BJ (cell line): Measurements from ENCODE around the gene BUD23. TPM values are rescaled to one million over a fixed set of nuclear protein-coding genes. Genes with fewer than 3 reads are reported as not detected.
A peak's percentile ranks its signal among the peaks of the same experiment; 100 is the strongest.

ENCODE experiments used
- CTCF ChIA-PET: fragments of 350-600 bp; formaldehyde crosslinking; extraction: SDS; loops from one replicate; lab custom pipeline; 2021; ENCODE audit warnings: antibody characterized with exemption, inconsistent platforms; lab: Yijun Ruan, JAX
- POLR2A ChIA-PET: fragments of 300-600 bp; sonication (Branson Sonifier 250); formaldehyde crosslinking; extraction: SDS; loops from one replicate; lab custom pipeline; 2021; ENCODE audit warnings: antibody characterized with exemption; lab: Charles Lee
- DNase-seq: peaks from one replicate; pipeline ENCODE4 v3.0.0-alpha.2; 2011; ENCODE audit warnings: low read depth
- H3K27me3 ChIP-seq: 2 replicates; pipeline ENCODE4 v1.6.0; 2011; ENCODE audit warnings: low read length; ENCODE audit not compliant: control insufficient read depth, insufficient read depth
- H3K36me3 ChIP-seq: 2 replicates; pipeline ENCODE4 v1.5.1; 2011; ENCODE audit warnings: low read length; ENCODE audit not compliant: control insufficient read depth, insufficient read depth
- H3K4me3 ChIP-seq: 2 replicates; pipeline ENCODE4 v1.5.1; 2011; ENCODE audit warnings: low read depth, mild to moderate bottlenecking, control low read depth, low read length
- polyA plus RNA-seq: library from polyadenylated mRNA; depleted of rRNA; stranded (reverse); fragments of >200 nt; gene quantifications from 2 replicates; pipeline ENCODE4 v1.2.3, GENCODE V29; 2011
- TF ChIP-seq, protein P1 (sequence below): IDR thresholded peaks from 2 replicates; pipeline ENCODE4 v1.5.1; 2011; ENCODE audit warnings: low read depth, mild to moderate bottlenecking, control low read depth, inconsistent platforms, low read length, moderate library complexity; ENCODE audit not compliant: insufficient read depth

The BUD23 gene
- polyA plus RNA-seq, 1 experiment: 69.8 TPM

DNA sequence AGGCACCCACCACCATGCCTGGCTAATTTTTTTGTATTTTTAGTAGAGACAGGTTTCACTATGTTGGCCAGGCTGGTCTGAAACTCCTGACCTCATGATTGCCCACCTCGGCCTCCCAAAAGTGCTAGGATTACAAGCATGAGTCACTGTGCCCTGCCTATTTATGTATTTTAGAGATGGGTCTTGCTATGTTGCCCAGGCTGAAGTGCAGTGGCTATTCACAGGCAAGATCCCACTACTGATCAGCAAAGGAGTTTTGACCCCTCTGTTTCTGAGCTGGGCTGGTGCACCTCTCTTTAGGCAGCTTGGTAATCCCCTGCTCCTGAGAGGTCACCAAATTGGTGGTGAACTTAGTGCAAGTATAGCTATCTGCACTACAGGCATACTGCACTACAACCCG is 49.0 kb downstream of the BUD23 start:
- H3K27me3 ChIP-seq: no peaks in the 10 kb centered on the region
- CTCF ChIA-PET: interaction anchor here (0.6 to 8.7 kb wide), 3 partner anchors 13 to 126 kb away, joined by 3 to 92 read pairs (median 4); no protein-coding TSS in a partner anchor
- peaks cover 4% of the 10 kb centered on the region for H3K36me3 ChIP-seq
- POLR2A ChIA-PET: interaction anchor here (0.8 kb wide), 1 partner anchor 17 kb away, joined by 6 read pairs; no protein-coding TSS in a partner anchor
- TF ChIP-seq, protein P1, sequence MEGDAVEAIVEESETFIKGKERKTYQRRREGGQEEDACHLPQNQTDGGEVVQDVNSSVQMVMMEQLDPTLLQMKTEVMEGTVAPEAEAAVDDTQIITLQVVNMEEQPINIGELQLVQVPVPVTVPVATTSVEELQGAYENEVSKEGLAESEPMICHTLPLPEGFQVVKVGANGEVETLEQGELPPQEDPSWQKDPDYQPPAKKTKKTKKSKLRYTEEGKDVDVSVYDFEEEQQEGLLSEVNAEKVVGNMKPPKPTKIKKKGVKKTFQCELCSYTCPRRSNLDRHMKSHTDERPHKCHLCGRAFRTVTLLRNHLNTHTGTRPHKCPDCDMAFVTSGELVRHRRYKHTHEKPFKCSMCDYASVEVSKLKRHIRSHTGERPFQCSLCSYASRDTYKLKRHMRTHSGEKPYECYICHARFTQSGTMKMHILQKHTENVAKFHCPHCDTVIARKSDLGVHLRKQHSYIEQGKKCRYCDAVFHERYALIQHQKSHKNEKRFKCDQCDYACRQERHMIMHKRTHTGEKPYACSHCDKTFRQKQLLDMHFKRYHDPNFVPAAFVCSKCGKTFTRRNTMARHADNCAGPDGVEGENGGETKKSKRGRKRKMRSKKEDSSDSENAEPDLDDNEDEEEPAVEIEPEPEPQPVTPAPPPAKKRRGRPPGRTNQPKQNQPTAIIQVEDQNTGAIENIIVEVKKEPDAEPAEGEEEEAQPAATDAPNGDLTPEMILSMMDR: no peak
- DNase-seq: no peak
- H3K4me3 ChIP-seq: no peak overlapping the region

DNA sequence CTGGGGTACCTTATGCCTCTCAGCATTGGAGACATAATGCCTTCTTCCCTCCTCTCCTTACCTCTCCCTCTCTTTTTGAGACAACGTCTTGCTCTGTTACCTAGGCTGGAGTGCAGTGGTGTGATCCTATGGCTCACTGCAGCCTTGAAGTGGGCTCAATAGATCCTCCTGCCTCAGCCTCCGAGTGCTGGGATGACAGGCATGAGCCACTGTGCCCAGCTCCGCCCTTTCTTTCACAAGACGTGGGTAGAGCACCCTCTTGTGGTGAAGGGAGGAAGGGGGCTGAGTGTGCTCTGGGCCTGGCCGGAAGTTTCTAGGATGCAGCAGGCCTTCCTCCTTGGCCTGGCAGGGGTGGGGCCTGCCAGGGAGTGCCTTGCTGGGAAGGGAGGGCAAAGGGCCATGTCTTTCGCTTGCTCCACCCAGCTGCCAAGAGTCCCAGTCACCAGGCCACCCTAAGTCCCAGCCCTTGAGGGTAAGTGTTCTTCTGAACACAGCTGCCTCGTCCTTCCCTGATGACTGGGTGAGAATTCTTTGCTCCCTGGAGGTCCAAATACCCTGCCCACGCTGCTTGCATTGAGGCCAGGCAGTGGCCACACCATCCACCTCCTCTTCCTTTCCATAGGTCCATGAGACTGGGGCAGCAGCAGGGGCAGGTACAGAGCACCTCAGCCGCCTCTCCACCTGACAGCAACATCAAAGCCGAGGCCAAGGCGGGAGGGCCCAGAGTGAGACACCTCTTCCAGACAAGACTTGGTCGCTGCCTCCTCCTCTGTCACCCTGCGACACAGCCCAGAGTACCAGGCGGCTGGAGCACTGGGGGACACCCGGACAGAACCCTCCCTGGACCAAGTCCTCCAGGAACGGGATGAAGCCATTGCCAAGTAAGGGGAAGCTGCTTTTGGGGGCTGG is 51.5 kb downstream of the BUD23 start:
- ChIA-PET POLR2A (interaction anchor here (0.5 to 0.6 kb wide), 2 partner anchors 140 to 214 kb away, joined by 3 to 4 read pairs; no protein-coding TSS in a partner anchor), CTCF (interaction anchor here (0.7 to 8.7 kb wide), 23 partner anchors 8 to 411 kb away, joined by 3 to 92 read pairs (median 3); partner anchors contain the start of genes STX1A and VPS37D)
- TF ChIP-seq, protein P1: peak; percentile 94
- peak; percentile 52 for DNase-seq
- H3K4me3 ChIP-seq: no peak overlapping the region
- H3K36me3 ChIP-seq: peaks cover 4% of the 10 kb centered on the region
- no peaks in the 10 kb centered on the region for H3K27me3 ChIP-seq

DNA sequence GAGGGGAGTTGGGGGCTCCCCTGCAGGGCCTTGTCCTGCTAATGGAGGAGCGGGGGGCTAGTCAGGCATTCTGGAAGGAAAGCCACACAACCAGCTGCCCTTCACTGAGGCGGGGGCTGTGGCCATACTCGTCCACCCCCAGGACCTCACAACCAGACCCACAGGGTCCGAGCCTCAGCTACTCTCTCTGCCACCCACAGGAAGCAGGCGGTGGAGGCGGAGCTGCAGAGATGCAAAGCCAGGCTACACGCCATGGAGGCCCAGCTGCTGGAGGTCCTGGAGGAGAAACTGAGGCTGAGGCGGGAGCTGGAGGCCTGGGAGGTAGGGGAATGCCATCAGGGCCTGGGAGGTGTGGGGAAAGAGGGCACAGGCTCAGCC is 52.1 kb downstream of the BUD23 start:
- POLR2A ChIA-PET: no interaction called here
- no peak overlapping the region for H3K4me3 ChIP-seq
- TF ChIP-seq, protein P1: no peak
- peaks cover 4% of the 10 kb centered on the region for H3K36me3 ChIP-seq
- no peaks in the 10 kb centered on the region for H3K27me3 ChIP-seq
- CTCF ChIA-PET: interaction anchor here (0.8 to 8.7 kb wide), 13 partner anchors 8 to 148 kb away, joined by 3 to 92 read pairs (median 4); partner anchors contain the start of genes STX1A and VPS37D
- no peak for DNase-seq

DNA sequence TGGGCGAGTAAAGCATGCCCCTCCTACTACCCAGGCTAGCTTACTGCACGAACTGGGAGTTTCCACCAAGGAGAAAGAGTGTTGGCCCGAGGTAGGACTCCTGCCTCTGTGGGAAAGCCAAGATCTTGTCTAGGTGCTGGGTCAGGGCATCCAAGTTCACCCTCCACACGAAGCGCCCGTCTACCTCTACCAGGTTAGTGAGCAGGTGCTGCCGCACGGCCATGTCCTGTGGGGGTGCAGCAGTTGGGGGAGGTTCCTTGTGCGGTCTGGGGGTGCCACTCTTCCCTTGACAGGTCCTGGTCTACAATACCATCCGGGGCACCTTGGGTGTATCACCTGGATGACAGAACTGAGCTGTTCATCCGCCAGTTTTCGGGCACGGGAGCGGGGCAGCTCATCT is 53.5 kb downstream of the BUD23 start:
- Histone ChIP-seq H3K36me3 (peaks cover 4% of the 10 kb centered on the region), H3K27me3 (no peaks in the 10 kb centered on the region), H3K4me3 (no peak overlapping the region)
- ChIA-PET POLR2A (no interaction called here), CTCF (interaction anchor here (0.9 to 8.7 kb wide), 3 partner anchors 17 to 130 kb away, joined by 3 to 92 read pairs (median 3); no protein-coding TSS in a partner anchor)
- no peak for DNase-seq
- TF ChIP-seq, protein P1: no peak
